Measurements from ENCODE around the gene TCF15. TPM values are rescaled to one million over a fixed set of nuclear protein-coding genes. Genes with fewer than 3 reads are reported as not detected.
A peak's percentile ranks its signal among the peaks of the same experiment; 100 is the strongest.

Gene TCF15
- total and polyA plus RNA-seq, 2 of the 13 experiments (the other 11 are each of a cell fraction or from before 2014, with no cell fraction given) = not detected

DNA sequence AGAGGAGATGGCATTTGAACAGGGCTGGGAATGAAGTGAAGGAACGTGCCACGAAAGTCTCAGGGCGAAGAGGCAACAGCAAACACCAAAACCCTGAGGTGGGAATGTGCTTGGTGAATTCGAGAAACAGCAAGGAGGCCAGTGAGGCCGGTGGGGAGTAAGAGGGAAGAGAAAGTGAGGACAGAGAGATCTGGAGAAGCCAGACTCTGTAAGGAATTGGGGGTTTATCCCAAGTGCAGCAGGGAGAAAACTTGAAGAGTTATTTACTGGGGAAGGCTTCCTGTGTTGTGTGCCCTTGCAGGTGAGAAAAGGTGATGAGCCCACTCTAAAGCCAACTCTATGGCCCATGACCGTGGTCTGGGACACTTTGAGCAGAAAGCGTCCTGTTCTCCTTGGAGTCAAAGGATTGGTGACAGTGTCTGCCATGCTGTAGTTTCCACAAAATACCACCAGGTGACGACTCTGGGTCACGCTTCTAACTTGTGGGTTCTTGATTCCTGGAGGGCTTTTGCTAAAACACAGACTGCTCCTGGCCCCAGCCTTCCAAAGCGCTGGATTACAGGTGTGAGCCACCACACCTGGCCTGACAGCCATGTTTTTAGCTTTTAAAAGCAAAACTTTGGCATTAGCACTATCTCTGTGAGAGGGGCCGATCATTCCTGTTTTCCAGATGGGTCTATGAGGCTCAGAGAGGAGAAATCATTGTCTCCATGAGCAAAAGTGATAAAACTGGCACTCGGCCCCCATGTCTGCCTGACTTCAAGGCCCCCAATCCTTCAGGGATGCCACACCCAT, 48.5 kb downstream of the TCF15 start (continued):
- TF ChIP-seq, protein P1, sequence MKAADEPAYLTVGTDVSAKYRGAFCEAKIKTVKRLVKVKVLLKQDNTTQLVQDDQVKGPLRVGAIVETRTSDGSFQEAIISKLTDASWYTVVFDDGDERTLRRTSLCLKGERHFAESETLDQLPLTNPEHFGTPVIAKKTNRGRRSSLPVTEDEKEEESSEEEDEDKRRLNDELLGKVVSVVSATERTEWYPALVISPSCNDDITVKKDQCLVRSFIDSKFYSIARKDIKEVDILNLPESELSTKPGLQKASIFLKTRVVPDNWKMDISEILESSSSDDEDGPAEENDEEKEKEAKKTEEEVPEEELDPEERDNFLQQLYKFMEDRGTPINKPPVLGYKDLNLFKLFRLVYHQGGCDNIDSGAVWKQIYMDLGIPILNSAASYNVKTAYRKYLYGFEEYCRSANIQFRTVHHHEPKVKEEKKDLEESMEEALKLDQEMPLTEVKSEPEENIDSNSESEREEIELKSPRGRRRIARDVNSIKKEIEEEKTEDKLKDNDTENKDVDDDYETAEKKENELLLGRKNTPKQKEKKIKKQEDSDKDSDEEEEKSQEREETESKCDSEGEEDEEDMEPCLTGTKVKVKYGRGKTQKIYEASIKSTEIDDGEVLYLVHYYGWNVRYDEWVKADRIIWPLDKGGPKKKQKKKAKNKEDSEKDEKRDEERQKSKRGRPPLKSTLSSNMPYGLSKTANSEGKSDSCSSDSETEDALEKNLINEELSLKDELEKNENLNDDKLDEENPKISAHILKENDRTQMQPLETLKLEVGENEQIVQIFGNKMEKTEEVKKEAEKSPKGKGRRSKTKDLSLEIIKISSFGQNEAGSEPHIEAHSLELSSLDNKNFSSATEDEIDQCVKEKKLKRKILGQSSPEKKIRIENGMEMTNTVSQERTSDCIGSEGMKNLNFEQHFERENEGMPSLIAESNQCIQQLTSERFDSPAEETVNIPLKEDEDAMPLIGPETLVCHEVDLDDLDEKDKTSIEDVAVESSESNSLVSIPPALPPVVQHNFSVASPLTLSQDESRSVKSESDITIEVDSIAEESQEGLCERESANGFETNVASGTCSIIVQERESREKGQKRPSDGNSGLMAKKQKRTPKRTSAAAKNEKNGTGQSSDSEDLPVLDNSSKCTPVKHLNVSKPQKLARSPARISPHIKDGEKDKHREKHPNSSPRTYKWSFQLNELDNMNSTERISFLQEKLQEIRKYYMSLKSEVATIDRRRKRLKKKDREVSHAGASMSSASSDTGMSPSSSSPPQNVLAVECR (CRISPR knock-in tag; IDR thresholded peaks at IDR 0.05; ENCODE audit: borderline replicate concordance) = peak; percentile 52; the same call in 1 of the 2 replicates
- peak; percentile 15; the same call in 1 of the 2 replicates for TF ChIP-seq EZH2 (conservative IDR thresholded peaks at IDR 0.05; ENCODE audit: low read depth, low read length)
- peak; percentile 26; the same call in 1 of the 2 replicates for TF ChIP-seq DRAP1 (CRISPR knock-in tag; IDR thresholded peaks at IDR 0.05)
- peak; percentile 52 for TF ChIP-seq TFE3 (CRISPR knock-in tag; IDR thresholded peaks at IDR 0.05)
- no peak for TF ChIP-seq CEBPB (IDR thresholded peaks at IDR 0.05; ENCODE audit: borderline replicate concordance, low read depth, low read length)
- peak; percentile 67; the same call in 1 of the 2 replicates for TF ChIP-seq ZNF335 (CRISPR knock-in tag; IDR thresholded peaks at IDR 0.05)
- TF ChIP-seq ZNF740 (CRISPR knock-in tag; IDR thresholded peaks at IDR 0.05) = 0 out of 2 replicates have a peak, but pooled peaks have one; percentile 37
- TF ChIP-seq MTF2 (CRISPR knock-in tag; IDR thresholded peaks at IDR 0.05; ENCODE audit: borderline replicate concordance) = no peak
- 0 out of 2 replicates have a peak, but pooled peaks have one; percentile 57 for TF ChIP-seq HOMEZ (CRISPR knock-in tag; IDR thresholded peaks at IDR 0.05; ENCODE audit: low read depth)
- TF ChIP-seq NFIC (IDR thresholded peaks at IDR 0.05; ENCODE audit: low read length) = no peak
- no peak for TF ChIP-seq ZNF337 (CRISPR knock-in tag; IDR thresholded peaks at IDR 0.05; ENCODE audit: borderline replicate concordance, low read depth)
- 0 out of 2 replicates have a peak, but pooled peaks have one; percentile 29 for TF ChIP-seq CERS6 (CRISPR knock-in tag; IDR thresholded peaks at IDR 0.05)

All from HepG2 (cell line).